ENCODE data around the gene TRABD.

TRABD gene

GRCh38 chr22:50246242-50247175 is 60.8 kb downstream of the TRABD start:
- DNase-seq = no peak

GRCh38 chr22:50247748-50248147 is 62.0 kb downstream of the TRABD start:
- peak; percentile 64 for DNase-seq

GRCh38 chr22:50248196-50249081 is 62.7 kb downstream of the TRABD start:
- no peak for DNase-seq
